Hepatocyte (in vitro differentiated cells): ENCODE measurements around the gene BZW1.

ENCODE experiments used
- CTCF ChIP-seq: fragments of 200-600 bp; sonication (generic); IDR thresholded peaks from 2 replicates; pipeline ENCODE4 v1.5.1; 2016; ENCODE audit warnings: antibody characterized with exemption, mild to moderate bottlenecking; ENCODE audit not compliant: poor library complexity
- EZH2 ChIP-seq: fragments of 200-600 bp; sonication (generic); IDR thresholded peaks from 2 replicates; pipeline ENCODE4 v1.6.1; 2016; ENCODE audit warnings: antibody characterized with exemption, mild to moderate bottlenecking, borderline replicate concordance
- EZH2phosphoT487 ChIP-seq: fragments of 200-600 bp; sonication (generic); IDR thresholded peaks from one replicate; pipeline ENCODE4 v1.6.1; 2018; ENCODE audit warnings: antibody characterized with exemption, mild to moderate bottlenecking, low read depth, moderate library complexity; ENCODE audit not compliant: unreplicated experiment, severe bottlenecking

- TF ChIP-seq CTCF (no peak), EZH2 (no peak), EZH2phosphoT487 (no peak)
Observed at GRCh38 chr2:200809506-200810251, 2.0 kb upstream of the BZW1 start.
